ENCODE data around the gene BCL7B.
"Not testable (repeated sequence)": the region's sequence is repeated elsewhere in the genome, so short reads cannot be mapped to it uniquely, and the experiment has no call there.

The BCL7B gene

DNA sequence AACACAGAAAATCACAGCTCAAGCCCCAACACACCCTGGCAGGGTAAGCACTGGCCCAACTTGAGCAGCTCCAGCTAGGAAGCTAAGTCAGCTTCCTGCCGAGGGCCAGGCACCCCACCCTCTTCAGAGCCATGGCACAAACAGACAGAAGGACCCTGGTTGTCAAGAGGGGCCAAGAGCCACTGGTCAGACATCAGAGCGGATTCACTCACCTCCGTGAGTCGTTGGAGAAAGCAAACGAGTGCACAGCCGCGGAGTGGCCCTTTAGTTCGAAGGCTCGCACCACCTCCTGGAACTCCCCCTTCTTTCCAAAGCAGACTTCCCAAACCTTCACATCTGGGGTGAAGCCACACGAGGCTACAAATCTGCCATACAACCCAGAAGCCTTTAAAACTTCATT lies 13.5 kb upstream of the BCL7B start:
- DNase-seq: no peak

DNA sequence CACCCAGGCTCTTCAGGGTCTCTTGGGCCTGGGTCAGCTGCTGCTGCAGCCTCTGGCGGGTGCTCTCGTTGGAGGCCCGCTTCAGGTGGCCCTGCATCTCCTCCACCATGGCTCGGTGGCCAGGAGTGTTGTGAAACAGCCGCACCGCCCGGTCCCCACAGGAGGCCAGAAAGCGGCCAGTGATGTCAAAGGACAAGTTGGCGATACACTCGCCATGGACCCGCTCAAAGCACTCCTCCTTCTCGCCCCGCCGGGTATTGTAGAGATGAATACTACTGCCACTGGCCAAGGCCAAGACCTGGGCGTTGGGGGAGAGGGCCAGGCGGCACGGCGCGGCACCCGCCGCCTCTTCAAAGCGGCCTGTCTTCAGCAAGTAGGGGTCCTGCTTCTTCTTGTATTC lies 13.0 kb upstream of the BCL7B start:
- DNase-seq: no peak

DNA sequence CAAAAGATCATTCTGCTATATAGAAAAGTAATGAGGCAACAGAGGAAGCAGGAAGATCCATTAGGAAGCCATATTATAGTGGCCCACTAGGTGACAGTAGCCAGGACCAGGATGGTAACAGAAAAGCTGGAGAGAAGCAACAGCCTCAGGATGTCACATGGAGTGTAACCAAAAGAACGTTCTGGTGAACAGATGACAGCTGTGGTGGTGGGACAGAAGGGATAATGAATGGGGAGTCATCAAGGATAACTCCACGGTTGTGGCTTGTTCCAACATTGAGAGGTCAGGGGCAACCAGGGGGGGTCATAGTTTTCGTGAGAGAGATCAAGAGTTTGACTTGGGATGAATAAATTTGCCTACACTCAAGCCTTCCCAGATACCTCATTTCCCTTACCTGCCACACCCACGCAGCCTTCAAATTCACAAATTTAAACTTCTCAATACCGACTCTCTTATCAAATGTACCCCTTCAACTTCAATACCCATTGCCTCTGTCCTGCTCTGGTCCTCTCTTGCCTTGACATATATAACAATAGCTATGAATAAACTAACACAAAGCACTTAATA lies 11.6 kb upstream of the BCL7B start:
- DNase-seq: no peak

DNA sequence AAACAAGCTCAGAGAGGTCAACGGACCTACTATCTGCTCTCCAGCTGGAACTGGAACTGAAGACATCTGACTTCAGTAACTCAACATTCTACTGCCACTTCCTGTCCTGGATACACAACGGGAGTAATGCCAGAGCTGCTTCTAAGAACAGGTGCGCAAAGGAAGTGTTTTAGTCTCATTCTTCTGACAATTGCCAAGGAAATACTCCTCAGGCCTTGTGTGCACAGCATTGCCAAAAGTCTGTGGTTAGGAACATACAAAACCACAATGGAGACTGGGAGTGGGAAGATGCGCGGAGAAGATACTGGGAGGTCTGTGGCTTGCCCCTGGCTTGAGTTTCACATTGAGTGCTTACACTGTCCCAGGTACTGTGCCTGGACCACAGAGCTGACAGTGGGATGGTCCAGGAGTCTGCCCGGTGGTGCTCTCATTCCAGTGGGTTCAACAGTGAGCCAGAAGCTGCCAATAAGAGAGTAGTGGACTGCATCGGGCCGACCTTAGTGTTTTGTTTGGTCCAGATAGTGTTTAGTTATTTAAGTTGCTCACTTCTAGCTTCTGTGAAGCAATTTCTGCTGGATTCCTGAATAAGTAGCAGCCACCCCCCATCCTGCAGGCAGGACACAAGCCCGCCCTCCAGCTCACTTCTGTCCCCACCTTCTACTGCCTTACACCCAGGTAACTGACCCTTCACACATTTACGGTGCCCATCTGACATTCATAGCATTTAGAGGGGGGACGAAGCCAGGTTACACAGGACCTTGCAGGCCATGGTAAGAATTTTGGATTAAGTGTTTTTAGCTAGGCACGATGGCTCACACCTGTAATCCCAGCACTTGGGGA lies 10.6 kb upstream of the BCL7B start:
- no peak for DNase-seq

DNA sequence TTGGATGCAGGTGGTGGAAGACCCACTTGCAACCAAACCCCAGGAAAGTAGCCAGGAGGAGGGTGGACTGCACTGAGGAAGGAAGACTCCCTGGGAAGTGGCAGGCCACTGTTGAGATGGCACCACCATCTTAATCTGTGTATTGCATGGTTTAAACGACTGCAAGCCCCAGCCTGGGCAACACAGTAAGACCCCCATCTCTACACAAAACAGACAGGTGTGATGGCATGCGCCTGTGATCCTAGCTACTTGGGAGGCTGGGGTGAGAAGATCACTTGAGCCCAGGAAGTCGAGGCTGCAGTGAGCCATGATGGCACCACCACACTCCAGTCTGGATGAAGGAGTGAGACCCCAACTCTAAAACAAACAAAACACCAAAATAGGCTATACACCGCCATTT lies 9.7 kb upstream of the BCL7B start:
- no peak for DNase-seq

DNA sequence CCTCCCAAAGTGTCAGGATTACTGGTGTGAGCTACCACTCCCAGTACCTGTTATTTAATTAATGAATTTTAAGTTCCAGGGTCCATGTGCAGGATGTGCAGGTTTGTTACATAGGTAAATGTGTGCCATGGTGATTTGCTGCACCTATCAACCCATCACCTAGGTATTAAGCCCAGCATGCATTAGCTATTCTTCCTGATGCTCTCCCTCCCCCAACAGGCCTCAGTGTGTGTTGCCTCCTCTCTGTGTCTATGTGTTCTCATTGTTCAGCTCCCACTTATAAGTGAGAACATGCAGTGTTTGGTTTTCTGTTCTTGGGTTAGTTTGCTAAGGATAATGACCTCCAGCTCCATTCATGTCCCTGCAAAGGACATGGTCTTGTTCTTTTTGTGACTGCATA lies 8.9 kb upstream of the BCL7B start:
- not testable (repeated sequence) for DNase-seq

DNA sequence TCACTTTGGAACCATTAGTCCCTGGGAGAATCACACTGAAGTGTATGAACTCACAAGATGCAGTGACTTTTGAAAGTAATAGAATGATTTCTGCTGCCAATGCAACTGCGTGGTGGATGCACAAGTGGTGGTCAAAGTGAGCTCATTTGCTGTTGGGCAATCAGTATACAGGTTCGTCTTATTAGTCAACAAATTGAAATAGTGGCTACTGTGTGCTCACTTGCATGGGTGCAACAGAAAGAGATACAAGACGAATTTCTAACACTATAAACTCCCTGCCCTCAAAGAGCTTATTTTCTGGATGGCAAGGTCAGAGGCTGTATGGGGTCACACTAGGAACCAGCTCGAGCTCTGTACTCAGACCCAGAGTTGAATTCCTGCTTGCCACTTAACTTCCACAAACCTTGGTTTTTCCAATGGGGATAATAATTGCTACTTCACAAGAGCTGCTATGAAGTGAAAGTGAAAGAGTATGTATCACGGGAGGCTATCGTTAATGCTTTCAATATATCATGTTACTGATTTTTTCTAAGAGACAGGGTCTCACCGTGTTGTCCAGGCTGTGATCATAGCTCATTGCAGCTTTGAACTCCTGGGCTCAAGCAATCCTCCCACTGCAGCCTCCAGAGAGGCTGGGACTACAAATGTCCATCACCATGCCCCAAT lies 8.3 kb upstream of the BCL7B start:
- DNase-seq: no peak

DNA sequence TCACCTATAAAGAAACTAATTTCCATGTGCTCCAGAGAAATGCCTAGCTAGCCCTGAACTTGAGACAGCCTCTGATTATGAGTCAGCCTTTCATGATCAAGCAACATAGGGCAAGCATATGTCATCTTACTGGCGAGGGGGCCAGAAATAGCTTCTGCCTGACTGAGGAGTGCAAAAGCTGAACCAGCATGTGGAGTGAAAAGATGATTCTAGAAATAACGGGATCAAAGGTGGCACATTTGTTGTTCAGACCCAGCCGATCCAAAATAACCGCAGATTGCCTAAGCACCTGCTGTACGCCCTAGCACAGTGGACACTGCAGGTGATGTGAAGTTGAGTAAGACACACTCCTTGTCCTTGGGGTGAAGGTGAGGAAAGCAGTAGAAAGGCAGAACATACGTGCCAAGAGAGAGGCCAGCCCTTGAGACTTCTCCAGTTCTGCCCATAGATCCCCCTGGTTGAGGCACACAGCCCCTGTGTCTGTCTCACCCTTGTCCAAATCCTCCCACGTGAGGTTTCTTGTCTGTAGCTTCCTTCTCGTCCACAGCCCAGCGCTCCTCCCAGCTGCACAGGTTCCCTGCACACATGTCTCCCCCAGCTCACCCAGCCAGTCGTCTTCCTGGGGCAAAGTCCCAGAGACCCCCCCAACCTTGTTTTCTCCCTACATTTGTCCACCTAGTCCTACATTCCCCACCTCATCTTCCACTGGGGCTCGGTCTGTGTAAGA lies 2.8 kb upstream of the BCL7B start:
- peak; percentile 52 for DNase-seq

DNA sequence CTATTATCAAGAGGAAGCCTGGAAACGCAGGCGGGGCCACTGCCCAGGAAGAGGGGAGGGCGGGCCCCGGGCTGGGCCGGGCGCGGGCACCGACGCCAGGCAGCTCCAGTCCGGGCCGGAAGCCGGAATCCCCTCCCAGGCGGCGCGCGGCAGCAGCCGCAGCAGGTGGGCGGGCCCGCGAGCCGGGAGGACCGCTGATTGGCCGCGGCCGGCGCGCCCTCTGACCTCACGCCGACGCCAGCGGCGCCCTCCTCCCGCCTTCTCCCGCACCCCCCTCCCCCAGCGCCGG lies 438 bp downstream of the BCL7B start:
- DNase-seq: peak; percentile 96

DNA sequence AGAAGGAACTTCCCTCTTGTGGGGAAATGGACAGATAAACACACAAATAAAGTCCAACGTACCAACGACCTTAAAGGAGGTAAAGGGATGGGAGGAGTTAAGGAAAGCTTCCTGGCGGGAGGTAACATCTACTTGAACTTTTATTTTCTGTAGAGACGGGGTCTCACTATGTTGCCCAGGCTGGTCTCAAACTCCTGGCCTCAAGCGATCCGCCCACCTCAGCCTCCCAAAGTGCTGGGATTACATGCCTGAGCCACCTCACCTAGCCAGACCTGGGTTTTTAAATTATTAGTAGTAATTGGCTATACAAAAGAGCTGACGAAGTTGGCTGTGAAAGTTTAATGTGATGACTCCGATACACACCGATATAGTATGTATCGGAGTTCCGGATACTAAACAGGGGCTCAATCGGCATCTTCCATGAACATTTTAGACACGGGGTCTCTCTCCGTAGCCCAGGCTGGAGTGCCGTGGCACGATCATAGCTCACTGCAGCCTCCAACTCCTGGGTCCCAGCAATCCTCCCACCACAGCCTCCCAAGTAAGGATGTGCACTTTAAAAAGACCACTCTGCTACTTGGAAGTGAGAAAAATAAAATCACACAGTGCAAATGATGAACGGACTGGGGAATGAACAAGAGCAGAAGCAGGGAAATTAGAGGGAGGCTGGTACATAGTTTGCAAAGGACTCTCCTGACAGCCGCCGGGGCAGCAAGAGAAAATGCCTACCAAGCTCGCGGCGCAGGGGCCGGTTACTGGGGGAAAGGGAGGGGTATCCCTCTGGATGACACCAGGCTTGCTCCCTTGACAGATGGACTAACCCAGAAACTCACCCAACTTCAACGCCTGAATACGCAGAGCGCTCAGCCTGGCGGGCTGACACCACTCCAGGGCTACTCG lies 1.0 kb downstream of the BCL7B start:
- DNase-seq: no peak

DNA sequence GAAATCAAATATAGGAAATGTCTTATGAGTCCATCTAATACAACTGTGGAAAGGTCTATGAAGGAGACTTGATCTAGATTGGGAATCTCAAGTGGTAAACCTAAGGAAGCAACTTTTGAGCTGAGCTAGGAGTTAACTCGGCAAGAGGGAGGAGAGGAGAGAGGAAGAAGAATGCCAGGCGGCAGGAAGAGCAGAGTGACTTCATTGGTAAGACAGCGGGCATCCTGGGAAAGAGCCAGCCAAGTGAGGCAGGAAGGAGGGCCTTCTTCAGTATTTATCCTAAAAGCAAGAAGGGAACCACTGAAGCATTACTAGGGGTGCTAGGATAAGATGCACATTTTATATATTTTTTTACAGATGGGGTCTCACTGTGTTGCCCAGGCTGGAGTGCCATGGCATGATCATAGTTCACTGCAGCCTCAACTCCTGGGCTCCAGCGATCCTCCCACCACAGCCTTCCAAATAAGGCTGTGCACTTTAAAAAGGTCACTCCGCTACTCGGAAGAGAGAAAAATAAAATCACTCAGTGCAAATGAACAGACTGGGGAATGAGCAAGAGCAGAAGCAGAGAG lies 2.0 kb downstream of the BCL7B start:
- no peak for DNase-seq

DNA sequence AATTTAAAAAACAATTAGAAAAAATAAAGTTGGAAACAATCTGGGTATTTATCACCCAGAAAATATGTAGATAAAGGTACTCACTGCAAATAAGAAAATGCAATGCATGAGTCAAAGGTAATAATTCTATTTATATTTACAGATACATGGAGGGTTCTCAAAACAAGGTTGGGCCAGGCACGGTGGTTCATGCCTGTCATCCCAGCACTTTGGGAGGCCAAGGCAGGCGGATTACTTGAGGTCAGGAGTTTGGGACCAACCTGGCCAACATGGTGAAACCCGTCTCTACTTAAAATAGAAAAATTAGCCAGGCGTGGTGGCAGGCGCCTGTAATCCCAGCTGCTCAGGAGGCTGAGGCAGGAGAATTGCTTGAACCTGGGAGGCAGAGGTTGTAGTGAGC lies 7.4 kb downstream of the BCL7B start:
- DNase-seq: not testable (repeated sequence)

DNA sequence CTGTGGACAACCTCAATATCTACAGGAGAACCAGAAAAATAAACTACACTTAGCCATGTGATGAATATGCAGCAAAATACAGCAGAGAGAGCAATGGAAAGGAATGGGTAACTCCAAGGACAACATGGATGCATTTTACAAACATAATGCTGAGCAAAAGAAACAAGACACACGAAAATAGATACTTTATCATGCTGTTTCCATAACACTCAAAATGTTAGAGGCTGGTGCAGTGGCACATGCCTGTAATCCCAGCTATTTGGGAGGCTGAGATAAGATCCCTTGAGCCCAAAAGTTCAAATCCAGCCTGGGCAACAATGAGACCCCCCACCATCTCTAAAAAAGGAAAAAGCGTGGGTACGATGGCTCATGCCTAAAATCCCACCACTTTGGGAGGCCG lies 8.3 kb downstream of the BCL7B start:
- no peak for DNase-seq

DNA sequence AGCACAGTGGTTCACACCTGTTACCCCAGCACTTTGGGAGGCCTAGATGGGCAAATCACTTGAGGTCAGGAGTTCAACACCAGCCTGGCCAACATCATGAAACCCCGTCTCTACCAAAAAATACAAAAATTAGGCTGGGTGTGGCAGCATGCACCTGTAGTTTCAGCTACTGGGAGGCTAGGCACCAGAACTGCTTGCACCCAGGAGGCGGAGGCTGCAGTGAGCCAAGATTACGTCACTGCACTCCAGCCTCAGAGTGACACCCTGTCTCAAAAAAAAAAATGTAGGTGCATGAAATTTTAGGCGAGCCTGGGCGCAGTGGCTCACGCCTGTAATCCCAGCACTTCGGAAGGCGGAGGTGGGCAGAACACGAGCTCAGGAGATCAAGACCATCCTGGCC lies 9.6 kb downstream of the BCL7B start:
- DNase-seq: no peak

DNA sequence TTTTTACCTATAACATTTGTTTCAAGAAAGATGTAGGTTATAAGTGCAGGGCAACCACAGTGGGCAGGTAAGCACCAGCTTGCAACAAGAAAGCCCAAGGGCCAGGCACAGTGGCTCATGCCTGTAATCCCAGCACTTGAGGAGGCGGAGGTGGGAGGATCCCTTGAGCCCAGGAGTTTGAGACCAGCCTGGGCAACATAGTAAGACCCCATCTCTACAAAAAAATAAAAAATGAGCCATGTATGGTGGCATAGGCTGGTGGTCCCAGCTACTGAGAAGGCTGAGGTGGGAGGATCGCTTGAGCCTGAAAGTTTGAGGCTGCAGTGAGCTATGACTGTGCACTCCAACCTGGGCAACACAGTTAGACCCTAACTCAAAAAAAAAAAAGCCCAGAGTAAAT lies 12.8 kb downstream of the BCL7B start:
- DNase-seq: no peak

DNA sequence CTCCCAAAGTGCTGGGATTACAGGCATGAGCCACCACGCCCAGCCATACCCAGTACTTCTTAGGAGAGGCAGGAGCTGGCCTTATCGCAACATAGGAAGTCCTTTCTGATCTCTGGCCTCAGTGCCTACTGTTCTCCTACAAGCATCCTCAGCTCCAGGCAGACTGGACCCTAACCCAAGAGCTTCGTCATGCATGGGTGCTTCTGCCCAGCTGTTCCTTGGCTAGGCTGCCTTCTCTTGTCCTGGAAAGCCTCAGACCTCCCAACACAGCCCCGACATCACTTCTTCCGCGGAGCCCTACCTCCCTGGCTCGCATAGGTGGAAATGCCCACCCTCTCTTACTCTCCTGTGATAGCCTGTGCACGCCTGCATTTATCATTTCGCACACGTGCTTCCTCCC lies 15.8 kb downstream of the BCL7B start:
- no peak for DNase-seq

DNA sequence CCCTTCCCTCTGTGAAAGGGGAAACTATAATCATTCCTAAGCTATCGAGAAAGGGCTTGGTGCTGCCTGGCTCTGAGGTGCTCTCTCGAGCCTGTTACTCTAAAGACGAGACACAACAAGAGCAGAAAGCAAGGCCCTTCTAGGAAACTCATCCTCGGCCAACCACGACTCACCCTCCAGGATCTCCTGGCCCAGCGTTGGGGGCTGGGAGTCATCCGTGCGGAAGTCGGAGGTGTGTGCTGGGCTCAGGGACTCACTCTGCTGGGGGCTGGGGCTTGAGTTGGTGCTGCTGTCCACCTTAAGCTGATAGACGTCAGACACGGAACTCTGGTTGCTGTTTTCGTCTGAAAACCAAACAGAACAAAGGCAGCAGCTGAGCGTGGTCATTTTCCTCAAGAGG lies 17.8 kb downstream of the BCL7B start:
- DNase-seq: no peak

DNA sequence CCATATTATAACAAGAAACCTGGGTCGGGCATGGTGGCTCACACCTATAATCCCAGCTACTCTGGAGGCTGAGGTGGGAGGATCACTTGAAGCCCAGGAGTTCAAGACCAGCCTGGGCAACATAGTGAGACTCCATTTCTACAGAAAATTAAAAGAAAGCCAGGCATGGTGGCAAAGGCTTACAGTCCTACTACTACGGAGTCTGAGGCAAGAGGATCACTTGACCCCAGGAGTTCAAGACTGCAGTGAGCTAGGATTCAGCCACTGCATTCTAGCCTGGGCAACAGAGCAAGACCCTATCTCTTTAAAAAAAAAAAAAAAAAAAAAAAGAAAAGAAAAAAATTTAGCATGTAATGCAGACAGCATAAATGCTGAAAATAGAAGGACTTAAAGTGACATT lies 19.0 kb downstream of the BCL7B start:
- not testable (repeated sequence) for DNase-seq

DNA sequence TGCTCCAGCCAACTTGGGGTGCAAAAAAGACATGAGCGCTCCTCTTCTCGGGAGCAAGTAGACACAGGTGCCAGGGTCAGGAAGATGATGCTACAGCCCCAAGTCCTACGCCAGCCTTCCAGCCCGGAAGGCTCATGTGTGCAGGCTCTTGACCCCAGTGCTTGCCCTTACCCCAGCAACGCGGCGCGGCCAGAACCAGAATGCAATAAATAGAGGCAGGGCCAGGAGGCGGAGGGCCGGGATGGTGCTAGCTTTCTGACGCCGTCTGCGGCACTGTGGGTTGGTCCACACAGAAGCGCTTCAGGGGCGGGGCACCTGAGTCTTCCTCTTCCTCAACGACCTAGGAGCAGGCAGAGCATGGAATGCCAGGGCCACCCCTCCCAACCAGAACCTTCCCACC lies 20.4 kb downstream of the BCL7B start:
- DNase-seq: no peak

DNA sequence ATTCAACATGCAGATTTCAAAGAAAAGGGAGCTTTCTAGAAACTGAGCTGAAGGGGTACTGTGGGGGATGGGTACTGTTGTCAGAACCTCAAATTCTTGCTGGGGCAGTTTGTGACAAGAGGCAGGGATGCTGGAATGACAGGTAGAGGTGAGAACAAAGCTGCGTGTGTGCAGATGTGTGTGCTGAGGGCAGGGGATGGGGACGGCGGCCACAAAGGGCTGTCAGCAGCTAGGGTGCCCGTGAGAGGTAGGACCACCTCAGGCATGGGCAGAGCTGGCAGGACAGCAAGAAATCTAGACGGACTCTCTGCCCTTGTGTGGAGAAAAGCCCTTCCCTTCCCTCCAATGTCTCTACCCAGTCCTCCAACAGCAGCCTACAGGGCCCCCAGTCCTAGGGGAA lies 21.0 kb downstream of the BCL7B start:
- DNase-seq: no peak

DNA sequence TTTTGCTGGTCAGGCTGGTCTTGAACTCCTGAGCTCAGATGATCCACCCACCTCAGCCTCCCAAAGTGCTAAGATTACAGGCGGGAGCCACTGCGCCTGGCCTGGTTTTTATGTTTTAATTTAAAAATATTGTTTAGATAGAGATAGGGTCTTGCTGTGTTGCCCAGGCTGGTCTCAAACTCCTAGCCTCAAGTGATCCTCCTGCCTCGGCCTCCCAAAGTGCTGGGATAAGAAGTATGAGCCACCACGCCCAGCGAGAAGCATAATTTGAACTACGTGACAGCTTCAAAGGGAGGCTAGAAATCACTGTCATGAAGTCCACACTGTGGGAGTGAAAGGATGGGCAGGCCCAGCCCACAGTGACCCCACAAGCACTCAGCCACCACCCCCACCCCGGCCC lies 21.6 kb downstream of the BCL7B start:
- not testable (repeated sequence) for DNase-seq

DNA sequence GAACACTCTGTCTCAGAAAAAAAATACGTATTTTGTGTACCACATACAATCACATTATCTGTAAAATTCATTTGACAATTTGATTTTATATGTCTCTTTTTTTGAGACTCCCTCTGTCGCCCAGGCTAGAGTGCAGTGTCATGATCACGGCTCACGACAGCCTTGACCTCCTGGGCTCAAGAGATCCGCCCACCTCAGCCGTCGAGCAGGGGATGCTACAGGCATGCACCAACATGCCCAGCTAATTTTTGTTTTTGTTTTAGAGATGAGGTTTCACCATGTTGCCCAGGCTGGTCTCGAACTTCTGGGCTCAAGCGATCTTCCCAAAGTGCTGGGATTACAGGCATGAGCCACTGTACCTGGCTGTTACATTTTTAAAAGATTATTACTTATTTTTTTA lies 23.7 kb downstream of the BCL7B start:
- DNase-seq: no peak

Data from activated CD4-positive, alpha-beta T cell treated with anti-CD3 and anti-CD28 coated beads, Interleukin-10, Interleukin-2, amounts not matched to agents 100 ng/mL and 50 ng/mL, durations not matched to agents 16 hours and 8 hours (primary cell).